H9 (cell line): ENCODE data around the gene PLD1. TPM values are rescaled to one million over a fixed set of nuclear protein-coding genes. Genes with fewer than 3 reads are reported as not detected.

Experiments
- DNase-seq: peaks from one replicate; pipeline ENCODE4 v3.0.0-alpha.2; 2017
- H2AFZ ChIP-seq: one replicate; pipeline ENCODE4 v1.6.1; 2013; ENCODE audit warnings: mild to moderate bottlenecking, low read length, control low read depth, moderate library complexity
- H2AK5ac ChIP-seq: 2 replicates; pipeline ENCODE4 v1.6.1; 2013; ENCODE audit warnings: low read length, control low read depth, mixed read lengths; ENCODE audit not compliant: insufficient read length
- H2BK120ac ChIP-seq: one replicate; pipeline ENCODE4 v1.6.1; 2013; ENCODE audit warnings: low read depth, mild to moderate bottlenecking, low read length, control low read depth, inconsistent platforms; ENCODE audit not compliant: poor library complexity, severe bottlenecking
- H2BK12ac ChIP-seq: 2 replicates; pipeline ENCODE4 v1.6.1; 2013; ENCODE audit warnings: low read length, control low read depth, mixed read lengths, low read depth; ENCODE audit not compliant: insufficient read length
- H2BK15ac ChIP-seq: 2 replicates; pipeline ENCODE4 v1.6.1; 2013; ENCODE audit warnings: low read depth, low read length, control low read depth
- H2BK20ac ChIP-seq: one replicate; pipeline ENCODE4 v1.6.1; 2013; ENCODE audit warnings: low read depth, mild to moderate bottlenecking, low read length, control low read depth, inconsistent platforms; ENCODE audit not compliant: poor library complexity, severe bottlenecking
- H2BK5ac ChIP-seq: 2 replicates; pipeline ENCODE4 v1.6.1; 2013; ENCODE audit warnings: low read length, control low read depth, mixed read lengths; ENCODE audit not compliant: insufficient read length
- H3K14ac ChIP-seq: 2 replicates; pipeline ENCODE4 v1.6.1; 2013; ENCODE audit warnings: low read length, control low read depth; ENCODE audit not compliant: insufficient read depth
- H3K18ac ChIP-seq: 2 replicates; pipeline ENCODE4 v1.6.1; 2013; ENCODE audit warnings: low read depth, mild to moderate bottlenecking, mixed read lengths, low read length, control low read depth; ENCODE audit not compliant: insufficient read length
- H3K23ac ChIP-seq: 2 replicates; pipeline ENCODE4 v1.6.1; 2013; ENCODE audit warnings: low read length, control low read depth, mixed read lengths, low read depth; ENCODE audit not compliant: insufficient read length
- H3K23me2 ChIP-seq: 2 replicates; pipeline ENCODE4 v1.6.1; 2013; ENCODE audit warnings: low read depth, mild to moderate bottlenecking, mixed read lengths, low read length, control low read depth; ENCODE audit not compliant: insufficient read length, poor library complexity, severe bottlenecking
- H3K27ac ChIP-seq: 2 replicates; pipeline ENCODE4 v1.5.1; 2013; ENCODE audit warnings: low read length, control low read depth, mixed read lengths, low read depth; ENCODE audit not compliant: insufficient read length
- H3K27me3 ChIP-seq: 2 replicates; pipeline ENCODE4 v1.6.1; 2013; ENCODE audit warnings: low read length, control low read depth, inconsistent platforms; ENCODE audit not compliant: insufficient read depth
- H3K4ac ChIP-seq: 2 replicates; pipeline ENCODE4 v1.6.1; 2013; ENCODE audit warnings: low read depth, mild to moderate bottlenecking, control low read depth, inconsistent platforms, low read length, moderate library complexity
- H3K4me1 ChIP-seq: 2 replicates; pipeline ENCODE4 v1.6.1; 2013; ENCODE audit warnings: low read length, control low read depth, inconsistent platforms; ENCODE audit not compliant: insufficient read depth
- H3K4me2 ChIP-seq: 2 replicates; pipeline ENCODE4 v1.6.1; 2013; ENCODE audit warnings: low read length, control low read depth, mixed read lengths; ENCODE audit not compliant: insufficient read length, insufficient read depth
- H3K56ac ChIP-seq: 2 replicates; pipeline ENCODE4 v1.6.1; 2013; ENCODE audit warnings: low read depth, mild to moderate bottlenecking, mixed read lengths, low read length, control low read depth; ENCODE audit not compliant: insufficient read length
- H3K79me1 ChIP-seq: 2 replicates; pipeline ENCODE4 v1.6.1; 2013; ENCODE audit warnings: low read depth, mild to moderate bottlenecking, moderate library complexity, low read length, control low read depth, inconsistent platforms; ENCODE audit not compliant: insufficient read depth, poor library complexity, severe bottlenecking
- H3K79me2 ChIP-seq: 2 replicates; pipeline ENCODE4 v1.6.1; 2013; ENCODE audit warnings: low read length, control low read depth, inconsistent platforms; ENCODE audit not compliant: insufficient read depth
- H3K9ac ChIP-seq: 2 replicates; pipeline ENCODE4 v1.6.1; 2013; ENCODE audit warnings: low read length, control low read depth, mixed read lengths; ENCODE audit not compliant: insufficient read length; ENCODE audit errors: extremely low read depth
- H3K9me3 ChIP-seq: one replicate; pipeline ENCODE4 v1.6.1; 2013; ENCODE audit warnings: low read depth, low read length, inconsistent platforms; ENCODE audit not compliant: control insufficient read depth
- H3T11ph ChIP-seq: one replicate; pipeline ENCODE4 v1.6.1; 2013; ENCODE audit warnings: mild to moderate bottlenecking, low read length, control low read depth, inconsistent platforms
- H4K20me1 ChIP-seq: one replicate; pipeline ENCODE4 v1.6.1; 2013; ENCODE audit not compliant: control insufficient read depth, insufficient read length, insufficient read depth
- H4K5ac ChIP-seq: 2 replicates; pipeline ENCODE4 v1.6.1; 2013; ENCODE audit warnings: low read depth, mild to moderate bottlenecking, mixed read lengths, low read length, control low read depth; ENCODE audit not compliant: insufficient read length
- H4K8ac ChIP-seq: replicated peaks from 2 replicates; pipeline ENCODE4 v1.6.1; 2013; ENCODE audit warnings: low read length, control low read depth, mixed read lengths, low read depth; ENCODE audit not compliant: insufficient read length
- H4K91ac ChIP-seq: 2 replicates; pipeline ENCODE4 v1.6.1; 2013; ENCODE audit warnings: low read depth, mild to moderate bottlenecking, moderate library complexity, mixed read lengths, low read length, control low read depth; ENCODE audit not compliant: insufficient read length
- H3K27ac Mint-ChIP-seq, 3 experiments: 2 replicates in 2 of 3; 3 replicates in 1 of 3; pipeline ENCODE4 v1.8.0; 2020 to 2021; ENCODE audit warnings: mixed read lengths in 3 of 3, mild to moderate bottlenecking in 1 of 3, moderate library complexity in 1 of 3
- H3K27me3 Mint-ChIP-seq: 2 replicates; pipeline ENCODE4 v1.8.0; 2021; ENCODE audit warnings: low read depth, mild to moderate bottlenecking, moderate library complexity, mixed read lengths
- H3K36me3 Mint-ChIP-seq, 3 experiments: 2 replicates in 2 of 3; 3 replicates in 1 of 3; pipeline ENCODE4 v1.8.0; 2020 to 2021; ENCODE audit warnings: low read depth in 3 of 3, mixed read lengths in 3 of 3; ENCODE audit not compliant: insufficient read depth in 1 of 3
- H3K4me1 Mint-ChIP-seq, 2 experiments: 2 replicates each; pipeline ENCODE4 v1.8.0; 2020; ENCODE audit warnings: mixed read lengths in 2 of 2
- H3K4me3 Mint-ChIP-seq, 2 experiments: 2 replicates in 1 of 2; 3 replicates in 1 of 2; pipeline ENCODE4 v1.8.0; 2020 to 2021; ENCODE audit warnings: mild to moderate bottlenecking in 2 of 2, mixed read lengths in 2 of 2, moderate library complexity in 1 of 2
- H3K9me3 Mint-ChIP-seq, 2 experiments: 2 replicates in 1 of 2; 3 replicates in 1 of 2; pipeline ENCODE4 v1.8.0; 2020; ENCODE audit warnings: mild to moderate bottlenecking in 2 of 2, mixed read lengths in 2 of 2, moderate library complexity in 1 of 2
- CTCF ChIP-seq: fragments of 200-600 bp; sonication (generic); conservative IDR thresholded peaks from 3 replicates; pipeline ENCODE4 v1.8.0; 2021; ENCODE audit warnings: antibody characterized with exemption, mild to moderate bottlenecking
- WGBS: extraction: QIAGEN DNeasy Blood & Tissue Kit; methylation state at CpG from one replicate; pipeline ENCODE4 v1.1.7; 2013; ENCODE audit warnings: missing lambda C conversion rate, low lambda C conversion rate, mixed read lengths; ENCODE audit not compliant: insufficient read length; ENCODE audit errors: extremely low coverage; 5-methylcytosine and 5-hydroxymethylcytosine counted together
- total RNA-seq: library from RNA; stranded (reverse); gene quantifications from 2 replicates; pipeline ENCODE4 v1.2.1, GENCODE V29; 2021

The PLD1 gene
- total RNA-seq, 1 experiment from 2014 or later, result 1.8 TPM

GRCh38 chr3:171813897-171814460 is 3.7 kb upstream of the PLD1 start:
- H2BK5ac ChIP-seq, result no peak overlapping the region
- H3K18ac ChIP-seq, result no peak overlapping the region
- H2BK20ac ChIP-seq, result no peak overlapping the region
- H3K4me1 Mint-ChIP-seq, result peaks cover 8 to 10% of the 10 kb centered on the region in 2 experiments; a peak in 3 of 4 replicates
- H3K27ac ChIP-seq, result no peak overlapping the region
- H3T11ph ChIP-seq, result no peak overlapping the region
- no peak overlapping the region for H3K4me2 ChIP-seq
- no peak overlapping the region for H3K23ac ChIP-seq
- no peak overlapping the region for H4K91ac ChIP-seq
- WGBS, result no CpG with 5 or more reads among the region's 4 CpGs
- peaks cover 13% of the 10 kb centered on the region for H3K23me2 ChIP-seq
- H3K27me3 Mint-ChIP-seq, result peaks cover 31% of the 10 kb centered on the region
- no peak overlapping the region for H2BK120ac ChIP-seq
- no peak for TF ChIP-seq CTCF
- no peaks in the 10 kb centered on the region for H3K4me1 ChIP-seq
- H3K4ac ChIP-seq, result no peak overlapping the region
- H3K9me3 Mint-ChIP-seq, result no peaks in the 10 kb centered on the region; a peak in 1 of 5 replicates
- H2AFZ ChIP-seq, result no peak overlapping the region
- H3K79me1 ChIP-seq, result no peaks in the 10 kb centered on the region
- no peak overlapping the region for H3K4me3 Mint-ChIP-seq
- no peaks in the 10 kb centered on the region for H3K9me3 ChIP-seq
- no peak for DNase-seq
- H3K9ac ChIP-seq, result no peak overlapping the region
- no peak overlapping the region for H3K14ac ChIP-seq
- H2BK12ac ChIP-seq, result no peak overlapping the region
- H3K79me2 ChIP-seq, result no peaks in the 10 kb centered on the region
- 0 out of 7 replicates have a peak, but pooled peaks cover 0 to 1% (median 0%) of the 10 kb centered on the region in 3 experiments for H3K36me3 Mint-ChIP-seq
- no peaks in the 10 kb centered on the region for H4K20me1 ChIP-seq
- H4K8ac ChIP-seq, result no peak overlapping the region
- H2BK15ac ChIP-seq, result no peak overlapping the region
- H3K27me3 ChIP-seq, result peaks cover 12% of the 10 kb centered on the region; the same call in 1 of the 2 replicates
- no peak overlapping the region for H2AK5ac ChIP-seq
- no peak overlapping the region for H4K5ac ChIP-seq
- H3K27ac Mint-ChIP-seq, result no peak overlapping the region
- no peak overlapping the region for H3K56ac ChIP-seq
